Breast epithelium (tissue), 3 donors: ENCODE results near the gene MRGPRD.

Experiments used
- CTCF ChIP-seq, 3 donors: fragments of 450-650 bp; IDR thresholded peaks; one replicate each; pipeline ENCODE4 v1.5.1; 2016 to 2017; ENCODE audit warnings: antibody characterized with exemption in 3 of 3, mild to moderate bottlenecking in 3 of 3, moderate library complexity in 3 of 3
- POLR2A ChIP-seq: fragments of 450-650 bp; IDR thresholded peaks from one replicate; pipeline ENCODE4 v1.6.1; 2016; ENCODE audit warnings: antibody characterized with exemption, mild to moderate bottlenecking, moderate library complexity
- POLR2AphosphoS5 ChIP-seq, 3 donors: sonication (generic); formaldehyde crosslinking; IDR thresholded peaks; one replicate each; pipeline ENCODE4 v1.6.1; 2017; ENCODE audit warnings: antibody characterized with exemption in 3 of 3

GRCh38 chr11:69024509-69024908, 43.7 kb upstream of the MRGPRD start:
- TF ChIP-seq CTCF (IDR thresholded peaks at IDR 0.05) (no peak), POLR2A (no peak), POLR2AphosphoS5 (IDR thresholded peaks at IDR 0.05) (no peak)
